Transverse colon (tissue), 4 donors: ENCODE measurements around the gene DHRS12.

Source experiments
- CTCF ChIP-seq, 5 experiments: fragments of 200-600 bp in 3 of 5; fragments of 450-650 bp in 2 of 5; sonication (generic) in 3 of 5; IDR thresholded peaks; 1 replicate in 2 of 5; 2 replicates in 3 of 5; pipeline ENCODE4 v1.5.1; 2016 to 2017; ENCODE audit warnings: antibody characterized with exemption in 5 of 5, inconsistent platforms in 3 of 5, mild to moderate bottlenecking in 2 of 5, moderate library complexity in 1 of 5
- EP300 ChIP-seq: sonication (generic); formaldehyde crosslinking; IDR thresholded peaks from one replicate; pipeline ENCODE4 v1.6.1; 2017; ENCODE audit warnings: antibody characterized with exemption, low read depth
- POLR2AphosphoS5 ChIP-seq, 3 donors: sonication (generic); formaldehyde crosslinking; IDR thresholded peaks; one replicate each; pipeline ENCODE4 v1.6.1; 2016; ENCODE audit warnings: antibody characterized with exemption in 3 of 3

- TF ChIP-seq CTCF (IDR thresholded peaks at IDR 0.05) = no peak
- no peak for TF ChIP-seq EP300
- TF ChIP-seq POLR2AphosphoS5 (IDR thresholded peaks at IDR 0.05) = no peak
Observed at GRCh38 chr13:51833980-51834379, 30.0 kb upstream of the DHRS12 start.
